HCT116 (cell line): ENCODE data around the gene WLS. TPM values are rescaled to one million over a fixed set of nuclear protein-coding genes. Genes with fewer than 3 reads are reported as not detected.
A peak's percentile ranks its signal among the peaks of the same experiment; 100 is the strongest.

Source experiments
- ATAC-seq: fragments of 200-7000 bp; cut with Tn5 transposase; 2 replicates; pipeline ENCODE4 v1.9.1; 2020; ENCODE audit warnings: mild to moderate bottlenecking, moderate library complexity
- BruUV-seq: library from RNA; stranded (reverse); fragments of 400-500 nt; replicated peaks from 2 replicates; lab custom pipeline; 2021; lab: Mats Ljungman, UMichigan
- CTCF ChIA-PET: fragments of 300-600 bp; sonication (Branson Sonifier 250); formaldehyde crosslinking; loops from one replicate; lab custom pipeline; 2021; ENCODE audit warnings: antibody characterized with exemption; lab: Charles Lee
- POLR2A ChIA-PET: fragments of 300-600, 350-600 bp; sonication (Branson Sonifier 250); formaldehyde crosslinking; loops from one replicate; lab custom pipeline; 2021; ENCODE audit warnings: antibody characterized with exemption; lab: Charles Lee
- RAD21 ChIA-PET, 2 experiments: fragments of 300-600 bp; sonication (Branson Sonifier 250); formaldehyde crosslinking; loops; one replicate each; lab custom pipeline; 2023; ENCODE audit warnings: low total read pairs in 2 of 2; ENCODE audit not compliant: uncharacterized antibody in 2 of 2, unreplicated experiment in 2 of 2, low non-redundant PET in 1 of 2; lab: Charles Lee
- DNase-seq: peaks from one replicate; pipeline ENCODE4 v3.0.0-alpha.2; 2010; ENCODE audit warnings: low read depth, low spot score
- H2AFZ ChIP-seq: fragments of 200-600 bp; shearing (Covaris generic), sonication (generic); 2 replicates; pipeline ENCODE4 v1.6.1; 2017; ENCODE audit warnings: low read depth, mixed run types, mixed read lengths, antibody characterized with exemption, low read length; ENCODE audit not compliant: poor library complexity, severe bottlenecking
- H3K27ac ChIP-seq: 2 replicates; pipeline ENCODE4 v1.5.1; 2012; ENCODE audit warnings: low read depth, low read length
- H3K27me3 ChIP-seq: fragments of 200-600 bp; sonication (generic); 2 replicates; pipeline ENCODE4 v1.6.1; 2016; ENCODE audit warnings: mixed run types, low read length, mixed read lengths; ENCODE audit not compliant: insufficient read depth
- H3K36me3 ChIP-seq, 2 experiments: fragments of 200-500 bp in 1 of 2; fragments of 200-600 bp in 1 of 2; sonication (Bioruptor generic) in 1 of 2; sonication (generic) in 1 of 2; 2 replicates each; pipeline versions ENCODE4 v1.5.1 to v1.6.1; 2014 to 2016; ENCODE audit warnings: low read length in 2 of 2, inconsistent platforms in 1 of 2, mixed read lengths in 1 of 2, mixed run types in 1 of 2; ENCODE audit not compliant: insufficient read depth in 2 of 2, control insufficient read depth in 1 of 2
- H3K4me1 ChIP-seq, 2 experiments: fragments of 200-600 bp in 1 of 2; sonication (generic) in 1 of 2; 2 replicates each; pipeline versions ENCODE4 v1.5.1 to v1.6.1; 2012 to 2017; ENCODE audit warnings: low read length in 2 of 2, inconsistent platforms in 1 of 2, mild to moderate bottlenecking in 1 of 2, mixed read lengths in 1 of 2, mixed run types in 1 of 2, moderate library complexity in 1 of 2; ENCODE audit not compliant: insufficient read depth in 2 of 2, control insufficient read depth in 1 of 2
- H3K4me2 ChIP-seq: fragments of 200-600 bp; sonication (generic); 2 replicates; pipeline ENCODE4 v1.6.1; 2017; ENCODE audit warnings: mixed run types, low read length, mixed read lengths
- H3K4me3 ChIP-seq, 2 experiments: fragments of 200-600 bp in 1 of 2; sonication (generic) in 1 of 2; replicated peaks in 1 of 2; 2 replicates each; pipeline ENCODE4 v1.5.1; 2011 to 2016; ENCODE audit warnings: low read length in 2 of 2, control low read depth in 1 of 2, low read depth in 1 of 2, mild to moderate bottlenecking in 1 of 2, mixed read lengths in 1 of 2, mixed run types in 1 of 2
- H3K79me2 ChIP-seq: fragments of 200-600 bp; sonication (generic); 2 replicates; pipeline ENCODE4 v1.6.1; 2017; ENCODE audit warnings: mild to moderate bottlenecking, mixed run types, low read length, moderate library complexity, mixed read lengths; ENCODE audit not compliant: insufficient read depth
- H3K9ac ChIP-seq: fragments of 200-600 bp; sonication (generic); 2 replicates; pipeline ENCODE4 v1.6.1; 2016; ENCODE audit warnings: low read length, mixed read lengths
- H3K9me2 ChIP-seq: fragments of 200-600 bp; sonication (generic), shearing (Covaris generic); 2 replicates; pipeline ENCODE4 v1.6.1; 2017; ENCODE audit warnings: mixed run types, mild to moderate bottlenecking, moderate library complexity; ENCODE audit not compliant: insufficient read depth
- H3K9me3 ChIP-seq, 2 experiments: fragments of 200-500 bp in 1 of 2; fragments of 200-600 bp in 1 of 2; sonication (Bioruptor generic) in 1 of 2; sonication (generic) in 1 of 2; 2 replicates each; pipeline ENCODE4 v1.6.1; 2014 to 2017; ENCODE audit warnings: low read length in 2 of 2, mixed read lengths in 2 of 2, inconsistent platforms in 1 of 2, low read depth in 1 of 2, mild to moderate bottlenecking in 1 of 2, mixed run types in 1 of 2, moderate library complexity in 1 of 2; ENCODE audit not compliant: control insufficient read depth in 1 of 2, insufficient read depth in 1 of 2
- H4K20me1 ChIP-seq: fragments of 200-600 bp; sonication (generic), shearing (Covaris generic); 2 replicates; pipeline ENCODE4 v1.6.1; 2017; ENCODE audit warnings: mixed run types, mild to moderate bottlenecking, moderate library complexity; ENCODE audit not compliant: insufficient read depth
- CEBPB ChIP-seq: IDR thresholded peaks from 2 replicates; pipeline ENCODE4 v1.6.1; 2012; ENCODE audit warnings: low read depth
- EGR1 ChIP-seq: IDR thresholded peaks from 2 replicates; pipeline ENCODE4 v1.6.1; 2012; ENCODE audit warnings: low read depth
- ELF1 ChIP-seq: IDR thresholded peaks from 2 replicates; pipeline ENCODE4 v1.6.1; 2012; ENCODE audit warnings: low read depth, borderline replicate concordance
- EZH2 ChIP-seq: fragments of 200-600 bp; sonication (generic); IDR thresholded peaks from 2 replicates; pipeline ENCODE4 v1.6.1; 2017; ENCODE audit warnings: antibody characterized with exemption, mixed run types
- EZH2phosphoT487 ChIP-seq: fragments of 200-600 bp; IDR thresholded peaks from 2 replicates; pipeline ENCODE4 v1.6.1; 2018; ENCODE audit warnings: antibody characterized with exemption, borderline replicate concordance
- FOSL1 ChIP-seq: IDR thresholded peaks from 2 replicates; pipeline ENCODE4 v1.6.1; 2012; ENCODE audit warnings: low read depth
- POLR2A ChIP-seq: IDR thresholded peaks from 2 replicates; pipeline ENCODE4 v1.7.0; 2011; ENCODE audit warnings: borderline replicate concordance; ENCODE audit not compliant: insufficient read depth, insufficient read length; ENCODE audit errors: extremely low read depth
- POLR2AphosphoS5 ChIP-seq: IDR thresholded peaks from 2 replicates; pipeline ENCODE4 v1.6.1; 2011; ENCODE audit warnings: mild to moderate bottlenecking, low read depth, low read length, moderate library complexity
- RAD21 ChIP-seq: IDR thresholded peaks from 2 replicates; pipeline ENCODE4 v1.6.1; 2012; ENCODE audit warnings: low read depth, mild to moderate bottlenecking
- SIN3A ChIP-seq: IDR thresholded peaks from 2 replicates; pipeline ENCODE4 v1.6.1; 2012; ENCODE audit warnings: low read depth
- SP1 ChIP-seq: IDR thresholded peaks from 2 replicates; pipeline ENCODE4 v1.6.1; 2012; ENCODE audit warnings: low read depth
- TCF7L2 ChIP-seq: IDR thresholded peaks from 2 replicates; pipeline ENCODE4 v1.7.0; 2011; ENCODE audit warnings: borderline replicate concordance, inconsistent platforms; ENCODE audit not compliant: insufficient read depth, insufficient read length; ENCODE audit errors: extremely low read depth
- YY1 ChIP-seq: IDR thresholded peaks from 2 replicates; pipeline ENCODE4 v1.6.1; 2011; ENCODE audit warnings: low read length, low read depth, moderate library complexity, mild to moderate bottlenecking; ENCODE audit not compliant: insufficient replicate concordance; ENCODE audit errors: extremely low read depth
- ZFX ChIP-seq: fragments of 450-650 bp; IDR thresholded peaks from 2 replicates; pipeline ENCODE4 v1.6.1; 2017
- ZNF274 ChIP-seq: fragments of 200-500 bp; sonication (Bioruptor generic); IDR thresholded peaks from 2 replicates; pipeline ENCODE4 v1.6.1; 2014; ENCODE audit warnings: mild to moderate bottlenecking, low read depth, low read length, inconsistent platforms
- intact Hi-C: fragments of 100-400 bp; cut with micrococcal nuclease; formaldehyde crosslinking; loops from 2 replicates; pipeline ENCODE4 v1.10.0; 2022
- total RNA-seq: library from RNA; stranded (reverse); gene quantifications from one replicate; pipeline ENCODE4 v1.2.1, GENCODE V29; 2021; ENCODE audit not compliant: unreplicated experiment
- TF ChIP-seq, protein P1 (sequence below): IDR thresholded peaks from 2 replicates; pipeline ENCODE4 v1.6.1; 2012; ENCODE audit warnings: low read depth
- TF ChIP-seq, protein P2 (sequence below): IDR thresholded peaks from 2 replicates; pipeline ENCODE4 v1.6.1; 2012

The WLS gene
- total RNA-seq, 1 experiment from 2014 or later: 38.0 TPM

DNA sequence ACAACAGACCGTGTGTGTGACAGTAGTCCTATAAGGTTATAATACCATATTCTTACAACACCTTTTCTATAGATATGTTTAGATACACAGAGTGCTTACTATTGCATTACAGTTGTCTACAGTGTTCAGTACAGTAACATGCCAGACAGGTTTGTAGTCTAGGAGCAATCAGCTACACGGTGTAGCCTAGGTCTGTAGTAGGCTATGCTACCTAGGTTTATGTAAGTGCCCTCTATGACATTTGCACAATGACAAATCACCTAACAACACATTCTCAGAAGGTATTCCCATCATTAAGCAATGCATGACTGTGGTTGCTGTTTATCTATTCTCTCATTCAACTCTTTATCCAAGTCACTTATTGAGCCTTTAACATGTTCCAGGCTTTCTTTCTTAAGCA lies 1.8 kb upstream of the WLS start:
- Histone ChIP-seq H3K79me2 (peaks cover 8% of the 10 kb centered on the region; the same call in 1 of the 2 replicates), H4K20me1 (no peaks in the 10 kb centered on the region), H3K36me3 (no peaks in the 10 kb centered on the region), H3K4me1 (peaks cover 7 to 11% of the 10 kb centered on the region in 2 experiments; a peak in 3 of 4 replicates), H2AFZ (no peak overlapping the region), H3K9me3 (no peaks in the 10 kb centered on the region), H3K27me3 (no peaks in the 10 kb centered on the region), H3K4me2 (no peak overlapping the region), H3K4me3 (no peak overlapping the region), H3K27ac (no peak overlapping the region), H3K9me2 (no peaks in the 10 kb centered on the region), H3K9ac (no peak overlapping the region)
- DNase-seq: no peak
- ATAC-seq: no peak
- CTCF ChIA-PET: no interaction called here
- BruUV-seq: no TSS peak
- intact Hi-C loops: no loop called here
- POLR2A ChIA-PET: no interaction called here
- RAD21 ChIA-PET: no interaction called here
- TF ChIP-seq POLR2AphosphoS5 (no peak), ZFX (no peak), EGR1 (no peak), POLR2A (no peak)

DNA sequence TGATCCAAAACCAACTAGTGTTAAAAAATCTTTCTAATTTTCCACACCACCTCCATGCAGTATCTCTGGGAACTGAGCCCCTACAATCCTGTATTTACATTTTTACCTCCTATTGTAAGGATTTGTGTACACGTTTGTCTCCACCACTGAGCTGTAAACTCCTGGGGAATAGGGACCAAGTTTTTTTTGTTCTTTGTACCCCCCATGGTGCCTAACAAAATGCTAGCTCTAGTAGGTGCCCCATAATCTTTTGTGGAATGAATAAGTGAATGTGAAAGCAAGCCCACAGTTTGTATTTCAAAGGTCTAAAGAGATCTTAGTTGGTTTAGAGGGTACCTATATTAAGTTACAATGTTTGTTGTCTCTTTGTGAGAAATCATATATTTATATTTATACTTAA lies 879 bp upstream of the WLS start:
- Histone ChIP-seq H3K4me1 (peaks cover 7 to 11% of the 10 kb centered on the region in 2 experiments; a peak in 3 of 4 replicates), H3K4me2 (peak overlapping the region; percentile 96), H4K20me1 (no peaks in the 10 kb centered on the region), H2AFZ (peak overlapping the region; percentile 95), H3K4me3 (peak overlapping the region; percentile 78 to 85), H3K9me3 (no peaks in the 10 kb centered on the region), H3K9me2 (no peaks in the 10 kb centered on the region), H3K27me3 (no peaks in the 10 kb centered on the region), H3K27ac (peak overlapping the region; percentile 27; the same call in 1 of the 2 replicates), H3K36me3 (no peaks in the 10 kb centered on the region), H3K79me2 (peaks cover 8% of the 10 kb centered on the region; the same call in 1 of the 2 replicates), H3K9ac (peak overlapping the region; percentile 74)
- ChIA-PET RAD21 (no interaction called here), CTCF (interaction anchor here (1.5 kb wide), 1 partner anchor 36 kb away, joined by 4 read pairs; no protein-coding TSS in a partner anchor), POLR2A (interaction anchor here (1.2 kb wide), 1 partner anchor 12 kb away, joined by 7 read pairs; no protein-coding TSS in a partner anchor)
- DNase-seq (no peak), ATAC-seq (no peak)
- intact Hi-C loops: loop anchor here (2.0 kb wide), 1 partner anchor 36 kb away; no protein-coding TSS in a partner anchor
- BruUV-seq: no TSS peak
- TF ChIP-seq POLR2AphosphoS5 (no peak), EZH2 (no peak), SIN3A (no peak), POLR2A (no peak), ZNF274 (no peak), RAD21 (no peak), TCF7L2 (no peak), CEBPB (no peak), ELF1 (no peak), YY1 (no peak), SP1 (no peak), EZH2phosphoT487 (no peak), EGR1 (no peak), FOSL1 (no peak)
- TF ChIP-seq, protein P1, sequence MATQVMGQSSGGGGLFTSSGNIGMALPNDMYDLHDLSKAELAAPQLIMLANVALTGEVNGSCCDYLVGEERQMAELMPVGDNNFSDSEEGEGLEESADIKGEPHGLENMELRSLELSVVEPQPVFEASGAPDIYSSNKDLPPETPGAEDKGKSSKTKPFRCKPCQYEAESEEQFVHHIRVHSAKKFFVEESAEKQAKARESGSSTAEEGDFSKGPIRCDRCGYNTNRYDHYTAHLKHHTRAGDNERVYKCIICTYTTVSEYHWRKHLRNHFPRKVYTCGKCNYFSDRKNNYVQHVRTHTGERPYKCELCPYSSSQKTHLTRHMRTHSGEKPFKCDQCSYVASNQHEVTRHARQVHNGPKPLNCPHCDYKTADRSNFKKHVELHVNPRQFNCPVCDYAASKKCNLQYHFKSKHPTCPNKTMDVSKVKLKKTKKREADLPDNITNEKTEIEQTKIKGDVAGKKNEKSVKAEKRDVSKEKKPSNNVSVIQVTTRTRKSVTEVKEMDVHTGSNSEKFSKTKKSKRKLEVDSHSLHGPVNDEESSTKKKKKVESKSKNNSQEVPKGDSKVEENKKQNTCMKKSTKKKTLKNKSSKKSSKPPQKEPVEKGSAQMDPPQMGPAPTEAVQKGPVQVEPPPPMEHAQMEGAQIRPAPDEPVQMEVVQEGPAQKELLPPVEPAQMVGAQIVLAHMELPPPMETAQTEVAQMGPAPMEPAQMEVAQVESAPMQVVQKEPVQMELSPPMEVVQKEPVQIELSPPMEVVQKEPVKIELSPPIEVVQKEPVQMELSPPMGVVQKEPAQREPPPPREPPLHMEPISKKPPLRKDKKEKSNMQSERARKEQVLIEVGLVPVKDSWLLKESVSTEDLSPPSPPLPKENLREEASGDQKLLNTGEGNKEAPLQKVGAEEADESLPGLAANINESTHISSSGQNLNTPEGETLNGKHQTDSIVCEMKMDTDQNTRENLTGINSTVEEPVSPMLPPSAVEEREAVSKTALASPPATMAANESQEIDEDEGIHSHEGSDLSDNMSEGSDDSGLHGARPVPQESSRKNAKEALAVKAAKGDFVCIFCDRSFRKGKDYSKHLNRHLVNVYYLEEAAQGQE: no peak
- TF ChIP-seq, protein P2, sequence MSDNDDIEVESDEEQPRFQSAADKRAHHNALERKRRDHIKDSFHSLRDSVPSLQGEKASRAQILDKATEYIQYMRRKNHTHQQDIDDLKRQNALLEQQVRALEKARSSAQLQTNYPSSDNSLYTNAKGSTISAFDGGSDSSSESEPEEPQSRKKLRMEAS: no peak
